K562 (cell line): ENCODE data around the gene SLC4A2. TPM values are rescaled to one million over a fixed set of nuclear protein-coding genes. Genes with fewer than 3 reads are reported as not detected.

Experiments used
- DDX20 ChIP-seq: fragments of 450-650 bp; IDR thresholded peaks from 2 replicates; pipeline ENCODE4 v1.6.1; 2016; ENCODE audit warnings: missing genetic modification characterization, low read depth, mild to moderate bottlenecking, missing compliant biosample characterization, moderate library complexity
- FOXA1 ChIP-seq: fragments of 450-650 bp; IDR thresholded peaks from 2 replicates; pipeline ENCODE4 v1.6.1; 2016; ENCODE audit warnings: mild to moderate bottlenecking, borderline replicate concordance
- FOXJ2 ChIP-seq: fragments of 200-800 bp; sonication (Bioruptor generic); IDR thresholded peaks from 2 replicates; pipeline ENCODE4 v1.6.1; 2016; ENCODE audit warnings: missing genetic modification characterization, missing compliant biosample characterization
- ILF3 ChIP-seq: fragments of 450-650 bp; IDR thresholded peaks from 2 replicates; pipeline ENCODE4 v1.6.1; 2018; ENCODE audit warnings: antibody characterized with exemption, mild to moderate bottlenecking, moderate library complexity, borderline replicate concordance
- LARP7 ChIP-seq: fragments of 450-650 bp; IDR thresholded peaks from 2 replicates; pipeline ENCODE4 v1.6.1; 2016
- MLLT1 ChIP-seq, 2 experiments: fragments of 450-650 bp; IDR thresholded peaks; 2 replicates each; pipeline ENCODE4 v1.6.1; 2016
- PCBP2 ChIP-seq: fragments of 200-400 bp; formaldehyde crosslinking; IDR thresholded peaks from 2 replicates; pipeline ENCODE4 v1.6.1; 2018; ENCODE audit warnings: low read length, low read depth, mild to moderate bottlenecking, moderate library complexity; ENCODE audit not compliant: poor library complexity, severe bottlenecking
- RREB1 ChIP-seq: fragments of 250-450 bp; sonication (Bioruptor Pico); IDR thresholded peaks from 2 replicates; pipeline ENCODE4 v1.4.0; 2020
- SLC30A9 ChIP-seq: fragments of 250-450 bp; sonication (Bioruptor Pico); IDR thresholded peaks from 2 replicates; pipeline ENCODE4 v1.8.0; 2022; ENCODE audit warnings: mild to moderate bottlenecking, moderate library complexity
- SMAD3 ChIP-seq: fragments of 450-650 bp; formaldehyde crosslinking; conservative IDR thresholded peaks from 2 replicates; pipeline ENCODE4 v1.4.0; 2020; ENCODE audit warnings: mild to moderate bottlenecking
- TCF7L2 ChIP-seq: fragments of 150-350 bp; IDR thresholded peaks from 2 replicates; pipeline ENCODE4 v1.6.1; 2016; ENCODE audit warnings: low read depth, mild to moderate bottlenecking, low read length, moderate library complexity
- THRB ChIP-seq: fragments of 450-650 bp; formaldehyde crosslinking; conservative IDR thresholded peaks from 2 replicates; pipeline ENCODE4 v1.4.0; 2022; ENCODE audit warnings: mild to moderate bottlenecking, missing genetic modification characterization
- ZBTB12 ChIP-seq: fragments of 250-450 bp; sonication (Bioruptor Pico); IDR thresholded peaks from 2 replicates; pipeline ENCODE4 v1.4.0; 2020
- ZBTB8A ChIP-seq: fragments of 450-650 bp; IDR thresholded peaks from 2 replicates; pipeline ENCODE4 v1.6.1; 2018; ENCODE audit warnings: mild to moderate bottlenecking, moderate library complexity; ENCODE audit not compliant: partially characterized antibody
- ZFP91 ChIP-seq: sonication (generic); formaldehyde crosslinking; IDR thresholded peaks from 2 replicates; pipeline ENCODE4 v1.8.0; 2022; ENCODE audit warnings: mild to moderate bottlenecking, missing genetic modification reagents
- polyA plus RNA-seq, 8 experiments: library from polyadenylated mRNA; depleted of rRNA in 4 of 8; stranded (reverse) in 5 of 8; unstranded in 3 of 8; fragments of >200 nt; fragmentation: Nextera tagmentation in 2 of 8; fragmentation: Illumina TruSeq in 1 of 8; extraction: Ambion mirVana in 2 of 8; extraction: Trizol in 1 of 8; gene quantifications; 2 replicates each; pipeline versions ENCODE4 v1.2.1 to v1.2.3, GENCODE V29; 2011 to 2014; ENCODE audit warnings: inconsistent platforms in 1 of 8, missing spikeins in 1 of 8
- total RNA-seq, 7 experiments: library from RNA; depleted of rRNA in 6 of 7; stranded (reverse); fragments of >200 nt in 6 of 7; fragmentation: Illumina TruSeq in 2 of 7; extraction: Trizol in 2 of 7; gene quantifications; 2 replicates each; pipeline versions ENCODE4 v1.2.1 to v1.2.3, GENCODE V29; 2011 to 2021; ENCODE audit warnings: low replicate concordance in 1 of 7

SLC4A2 gene
- total and polyA plus RNA-seq, 9 of the 15 experiments (the other 6 are each of a cell fraction or from before 2014, with no cell fraction given): 11.4 to 375 (median 130) TPM

GRCh38 chr7:151038951-151039849 lies 20.2 kb upstream of the SLC4A2 start (continued):
- TF ChIP-seq THRB (CRISPR knock-in tag) (no peak), LARP7 (no peak), ZBTB8A (no peak), ZFP91 (CRISPR knock-in tag) (no peak), TCF7L2 (no peak), DDX20 (tag) (no peak), FOXJ2 (tag) (no peak), FOXA1 (no peak), MLLT1 (IDR thresholded peaks at IDR 0.05) (0 out of 4 replicates have a peak, but pooled peaks have one; percentile 12 to 33), SLC30A9 (CRISPR knock-in tag) (no peak), SMAD3 (CRISPR knock-in tag) (0 out of 2 replicates have a peak, but pooled peaks have one; percentile 31), ILF3 (no peak), ZBTB12 (CRISPR knock-in tag) (0 out of 2 replicates have a peak, but pooled peaks have one; percentile 4), RREB1 (CRISPR knock-in tag) (no peak), PCBP2 (no peak)
